A549 (cell line): ENCODE results near the gene RAPGEF5.

Experiments
- CBX2 ChIP-seq: fragments of 200-600 bp; sonication (generic); IDR thresholded peaks from 2 replicates; pipeline ENCODE4 v1.6.1; 2016; ENCODE audit warnings: low read depth, mild to moderate bottlenecking, borderline replicate concordance
- CEBPB ChIP-seq, 2 experiments: fragments of >200 bp in 1 of 2; sonication (Bioruptor Twin) in 1 of 2; formaldehyde crosslinking in 1 of 2; IDR thresholded peaks; 2 replicates each; pipeline ENCODE4 v1.6.1; 2012 to 2016
- CHD2 ChIP-seq: fragments of 150-350 bp; IDR thresholded peaks from 2 replicates; pipeline ENCODE4 v1.6.1; 2014; ENCODE audit warnings: low read length; ENCODE audit not compliant: partially characterized antibody
- CTCF ChIP-seq: fragments of >200 bp; sonication (Bioruptor Twin); formaldehyde crosslinking; IDR thresholded peaks from 3 replicates; pipeline ENCODE4 v1.5.1; 2016
- EHMT2 ChIP-seq: fragments of 200-600 bp; sonication (generic); IDR thresholded peaks from 2 replicates; pipeline ENCODE4 v1.6.1; 2016; ENCODE audit warnings: antibody characterized with exemption, low read depth, mild to moderate bottlenecking, moderate library complexity
- JUN ChIP-seq, 2 experiments: fragments of >200 bp; sonication (Bioruptor Twin); formaldehyde crosslinking; IDR thresholded peaks; 2 replicates in 1 of 2; 3 replicates in 1 of 2; pipeline ENCODE4 v1.6.1; 2016 to 2017
- MYC ChIP-seq: IDR thresholded peaks from 2 replicates; pipeline ENCODE4 v1.6.1; 2012; ENCODE audit warnings: mild to moderate bottlenecking, inconsistent platforms, low read length, improper control_type of control experiment, borderline replicate concordance
- PBX3 ChIP-seq: IDR thresholded peaks from 2 replicates; pipeline ENCODE4 v1.6.1; 2012
- POLR2A ChIP-seq: IDR thresholded peaks from 2 replicates; pipeline ENCODE4 v1.6.1; 2012; ENCODE audit warnings: mild to moderate bottlenecking, low read length
- POLR2AphosphoS2 ChIP-seq: conservative IDR thresholded peaks from 2 replicates; pipeline ENCODE4 v1.6.1; 2012; ENCODE audit warnings: low read length, improper control_type of control experiment, inconsistent platforms
- REST ChIP-seq: fragments of 200-600 bp; sonication (generic); IDR thresholded peaks from 2 replicates; pipeline ENCODE4 v1.6.1; 2016; ENCODE audit warnings: antibody characterized with exemption, mild to moderate bottlenecking, moderate library complexity

- TF ChIP-seq EHMT2 (no peak), CHD2 (no peak), POLR2AphosphoS2 (no peak), POLR2A (no peak), REST (no peak), CEBPB (IDR thresholded peaks at IDR 0.05) (no peak), CBX2 (no peak), MYC (no peak), CTCF (no peak), JUN (IDR thresholded peaks at IDR 0.05) (no peak), PBX3 (no peak)
Measured at GRCh38 chr7:22343071-22343470, 13.9 kb downstream of the RAPGEF5 start.
